GM23338 (cell line): ENCODE data around the gene SELENOM. TPM values are rescaled to one million over a fixed set of nuclear protein-coding genes. Genes with fewer than 3 reads are reported as not detected.

Experiments used
- ATAC-seq: fragments of 200-7000 bp; cut with Tn5 transposase; 3 replicates; pipeline ENCODE4 v1.9.1; 2020
- DNase-seq: peaks from one replicate; pipeline ENCODE4 v3.0.0-alpha.2; 2015; ENCODE audit warnings: low spot score
- H2AFZ ChIP-seq: fragments of 200-600 bp; sonication (generic); 2 replicates; pipeline ENCODE4 v1.8.0; 2016; ENCODE audit warnings: antibody characterized with exemption, mild to moderate bottlenecking, moderate library complexity
- H3F3A ChIP-seq: fragments of 200-600 bp; sonication (generic); replicated peaks from 2 replicates; pipeline ENCODE4 v1.8.0; 2017; ENCODE audit warnings: antibody characterized with exemption, mixed run types, low read depth
- H3K27ac ChIP-seq: fragments of 200-600 bp; sonication (generic); 2 replicates; pipeline ENCODE4 v1.6.1; 2016; ENCODE audit warnings: low read depth
- H3K27me3 ChIP-seq: fragments of 200-600 bp; sonication (generic); 2 replicates; pipeline ENCODE4 v1.8.0; 2016; ENCODE audit warnings: mild to moderate bottlenecking, mixed run types, moderate library complexity; ENCODE audit not compliant: insufficient read depth
- H3K36me3 ChIP-seq: fragments of 200-600 bp; sonication (generic); 2 replicates; pipeline ENCODE4 v1.8.0; 2016; ENCODE audit warnings: mild to moderate bottlenecking; ENCODE audit not compliant: insufficient read depth
- H3K4me1 ChIP-seq: fragments of 200-600 bp; sonication (generic); 2 replicates; pipeline ENCODE4 v1.8.0; 2016; ENCODE audit warnings: mild to moderate bottlenecking, moderate library complexity; ENCODE audit not compliant: insufficient read depth
- H3K4me2 ChIP-seq: fragments of 200-600 bp; sonication (generic); 2 replicates; pipeline ENCODE4 v1.7.1; 2017; ENCODE audit warnings: mixed run types
- H3K4me3 ChIP-seq: fragments of 200-600 bp; sonication (generic); 2 replicates; pipeline ENCODE4 v1.6.1; 2016; ENCODE audit warnings: mixed run types
- H3K79me2 ChIP-seq: fragments of 200-600 bp; sonication (generic); replicated peaks from 2 replicates; pipeline ENCODE4 v1.8.0; 2017; ENCODE audit warnings: mild to moderate bottlenecking; ENCODE audit not compliant: insufficient read depth
- H3K9me2 ChIP-seq: fragments of 200-600 bp; sonication (generic); 2 replicates; pipeline ENCODE4 v1.8.0; 2017; ENCODE audit not compliant: insufficient read depth
- H4K20me1 ChIP-seq: fragments of 200-600 bp; sonication (generic); replicated peaks from 2 replicates; pipeline ENCODE4 v1.8.0; 2017; ENCODE audit warnings: mild to moderate bottlenecking; ENCODE audit not compliant: insufficient read depth
- H3K27ac Mint-ChIP-seq: 2 replicates; pipeline ENCODE4 v1.8.0; 2020; ENCODE audit warnings: inconsistent platforms, mild to moderate bottlenecking, moderate library complexity, mixed read lengths
- H3K27me3 Mint-ChIP-seq: 3 replicates; pipeline ENCODE4 v1.8.0; 2022; ENCODE audit warnings: low read depth, mild to moderate bottlenecking, moderate library complexity, mixed read lengths, inconsistent platforms; ENCODE audit not compliant: insufficient read depth, poor library complexity
- H3K36me3 Mint-ChIP-seq: 3 replicates; pipeline ENCODE4 v1.8.0; 2021; ENCODE audit warnings: low read depth, mild to moderate bottlenecking, inconsistent platforms, moderate library complexity, mixed read lengths
- H3K4me1 Mint-ChIP-seq: 3 replicates; pipeline ENCODE4 v1.8.0; 2020; ENCODE audit warnings: mild to moderate bottlenecking, inconsistent platforms, mixed read lengths
- H3K4me3 Mint-ChIP-seq: 3 replicates; pipeline ENCODE4 v1.8.0; 2021; ENCODE audit warnings: moderate library complexity, mild to moderate bottlenecking, inconsistent platforms, mixed read lengths
- H3K9me3 Mint-ChIP-seq: 3 replicates; pipeline ENCODE4 v1.8.0; 2020; ENCODE audit warnings: moderate library complexity, mild to moderate bottlenecking, inconsistent platforms, mixed read lengths
- CREB1 ChIP-seq: fragments of 250-450 bp; sonication (Bioruptor Pico); IDR thresholded peaks from 2 replicates; pipeline ENCODE4 v1.5.0; 2020; ENCODE audit warnings: low read depth, mild to moderate bottlenecking, moderate library complexity
- CTCF ChIP-seq, 2 experiments: fragments of 200-600 bp in 1 of 2; sonication (generic) in 1 of 2; conservative IDR thresholded peaks; 2 replicates each; pipeline versions ENCODE4 v1.5.1 to v1.6.1; 2016 to 2017; ENCODE audit warnings: antibody characterized with exemption in 2 of 2, low read depth in 2 of 2, mild to moderate bottlenecking in 2 of 2, moderate library complexity in 1 of 2
- ETS1 ChIP-seq: IDR thresholded peaks from 2 replicates; pipeline ENCODE4 v1.6.1; 2016; ENCODE audit warnings: antibody characterized with exemption
- EZH2 ChIP-seq: fragments of 200-600 bp; sonication (generic); IDR thresholded peaks from one replicate; pipeline ENCODE4 v1.8.0; 2017; ENCODE audit warnings: antibody characterized with exemption, mild to moderate bottlenecking, low read depth; ENCODE audit not compliant: unreplicated experiment
- JUNB ChIP-seq: IDR thresholded peaks from one replicate; pipeline ENCODE4 v1.6.1; 2016; ENCODE audit warnings: antibody characterized with exemption; ENCODE audit not compliant: unreplicated experiment
- NANOG ChIP-seq: IDR thresholded peaks from 2 replicates; pipeline ENCODE4 v1.6.1; 2016; ENCODE audit warnings: antibody characterized with exemption, borderline replicate concordance
- POLR2AphosphoS5 ChIP-seq: IDR thresholded peaks from 2 replicates; pipeline ENCODE4 v1.6.1; 2016; ENCODE audit warnings: antibody characterized with exemption, low read depth
- REST ChIP-seq: IDR thresholded peaks from one replicate; pipeline ENCODE4 v1.6.1; 2018; ENCODE audit warnings: antibody characterized with exemption; ENCODE audit not compliant: unreplicated experiment
- STAT1 ChIP-seq: IDR thresholded peaks from one replicate; pipeline ENCODE4 v1.6.1; 2016; ENCODE audit warnings: antibody characterized with exemption; ENCODE audit not compliant: unreplicated experiment
- ZNF114 ChIP-seq: fragments of 250-450 bp; sonication (Bioruptor Pico); IDR thresholded peaks from 2 replicates; pipeline ENCODE4 v1.5.0; 2020; ENCODE audit warnings: mild to moderate bottlenecking, moderate library complexity
- ZNF331 ChIP-seq: fragments of 250-450 bp; sonication (Bioruptor Pico); IDR thresholded peaks from 2 replicates; pipeline ENCODE4 v1.5.0; 2020; ENCODE audit warnings: low read depth, mild to moderate bottlenecking, moderate library complexity
- polyA plus RNA-seq: library from polyadenylated mRNA; unstranded; fragments of >200 nt; fragmentation: Nextera tagmentation; extraction: Ambion mirVana; gene quantifications from 2 replicates; pipeline ENCODE4 v1.2.1, GENCODE V29; 2016
- total RNA-seq: library from RNA; depleted of rRNA; stranded (reverse); fragments of >200 nt; shearing (Covaris generic); gene quantifications from 2 replicates; pipeline ENCODE4 v1.2.3, GENCODE V29; 2014

SELENOM gene
- total and polyA plus RNA-seq, 2 experiments from 2014 or later, result 44.9 to 50.8 TPM

GRCh38 chr22:31139866-31140716 lies 32.7 kb upstream of the SELENOM start, which contains the start of gene PLA2G3:
TSS of gene PLA2G3 (minus strand) at chr22:31140508. CDS start at chr22:31140354, 154 bp downstream.
- Histone ChIP-seq H3K36me3 (peaks cover 11% of the 10 kb centered on the region), H3K4me3 (peak within 1 kb of the TSS; percentile 76), H4K20me1 (peaks cover 6% of the 10 kb centered on the region; the same call in 1 of the 2 replicates), H3K27ac (peak within 1 kb of the TSS; percentile 95), H3K79me2 (peaks cover 25% of the 10 kb centered on the region), H2AFZ (peak within 1 kb of the TSS; percentile 0; the same call in 1 of the 2 replicates), H3F3A (no peaks in the 10 kb centered on the region), H3K27me3 (no peaks in the 10 kb centered on the region), H3K4me1 (peaks cover 21% of the 10 kb centered on the region), H3K9me2 (no peaks in the 10 kb centered on the region), H3K4me2 (peak within 1 kb of the TSS; percentile 84)
- Mint-ChIP-seq H3K27me3 (peaks cover 12% of the 10 kb centered on the region), H3K9me3 (peaks cover 7% of the 10 kb centered on the region), H3K36me3 (peaks cover 18% of the 10 kb centered on the region), H3K4me1 (peaks cover 16% of the 10 kb centered on the region), H3K27ac (peak within 1 kb of the TSS; percentile 77), H3K4me3 (peak within 1 kb of the TSS; percentile 86)
- TF ChIP-seq POLR2AphosphoS5 (peak; percentile 95), STAT1 (no peak), ZNF331 (CRISPR knock-in tag) (no peak), ETS1 (peak; percentile 71; the same call in 1 of the 2 replicates), ZNF114 (CRISPR knock-in tag) (no peak), CTCF (conservative IDR thresholded peaks at IDR 0.05; ENCODE audit: low read depth in 2 of 2) (peak; percentile 21 to 35; a peak in 1 of 4 replicates), NANOG (no peak)
- DNase-seq (peak; percentile 99), ATAC-seq (peak; percentile 98)

GRCh38 chr22:31139066-31139465 lies 31.7 kb upstream of the SELENOM start:
- H3K27me3 ChIP-seq, result no peaks in the 10 kb centered on the region
- Mint-ChIP-seq H3K27me3 (peaks cover 4% of the 10 kb centered on the region), H3K27ac (no peak overlapping the region), H3K9me3 (no peaks in the 10 kb centered on the region), H3K36me3 (peaks cover 25% of the 10 kb centered on the region), H3K4me1 (peaks cover 16% of the 10 kb centered on the region), H3K4me3 (peak overlapping the region; percentile 86)
- H4K20me1 ChIP-seq, result peaks cover 6% of the 10 kb centered on the region; the same call in 1 of the 2 replicates
- no peak for DNase-seq
- H3F3A ChIP-seq, result no peaks in the 10 kb centered on the region
- peak overlapping the region; percentile 76 for H3K4me3 ChIP-seq
- H3K36me3 ChIP-seq, result peaks cover 17% of the 10 kb centered on the region
- no peaks in the 10 kb centered on the region for H3K9me2 ChIP-seq
- peak overlapping the region; percentile 84 for H3K4me2 ChIP-seq
- H2AFZ ChIP-seq, result no peak overlapping the region
- H3K4me1 ChIP-seq, result peaks cover 21% of the 10 kb centered on the region
- no peak overlapping the region for H3K27ac ChIP-seq
- ATAC-seq, result no peak
- H3K79me2 ChIP-seq, result peaks cover 25% of the 10 kb centered on the region
- TF ChIP-seq POLR2AphosphoS5 (no peak), CREB1 (CRISPR knock-in tag) (no peak), STAT1 (no peak), ZNF114 (CRISPR knock-in tag) (no peak), EZH2 (no peak), NANOG (no peak), JUNB (no peak), CTCF (conservative IDR thresholded peaks at IDR 0.05; ENCODE audit: low read depth in 2 of 2) (no peak), REST (no peak), ETS1 (no peak)
